ENCODE data around the gene RBM33. TPM values are rescaled to one million over a fixed set of nuclear protein-coding genes. Genes with fewer than 3 reads are reported as not detected.

The RBM33 gene
- total and polyA plus RNA-seq, 9 of the 15 experiments (the other 6 are each of a cell fraction or from before 2014, with no cell fraction given): 4.4 to 80.7 (median 27.3) TPM

DNA sequence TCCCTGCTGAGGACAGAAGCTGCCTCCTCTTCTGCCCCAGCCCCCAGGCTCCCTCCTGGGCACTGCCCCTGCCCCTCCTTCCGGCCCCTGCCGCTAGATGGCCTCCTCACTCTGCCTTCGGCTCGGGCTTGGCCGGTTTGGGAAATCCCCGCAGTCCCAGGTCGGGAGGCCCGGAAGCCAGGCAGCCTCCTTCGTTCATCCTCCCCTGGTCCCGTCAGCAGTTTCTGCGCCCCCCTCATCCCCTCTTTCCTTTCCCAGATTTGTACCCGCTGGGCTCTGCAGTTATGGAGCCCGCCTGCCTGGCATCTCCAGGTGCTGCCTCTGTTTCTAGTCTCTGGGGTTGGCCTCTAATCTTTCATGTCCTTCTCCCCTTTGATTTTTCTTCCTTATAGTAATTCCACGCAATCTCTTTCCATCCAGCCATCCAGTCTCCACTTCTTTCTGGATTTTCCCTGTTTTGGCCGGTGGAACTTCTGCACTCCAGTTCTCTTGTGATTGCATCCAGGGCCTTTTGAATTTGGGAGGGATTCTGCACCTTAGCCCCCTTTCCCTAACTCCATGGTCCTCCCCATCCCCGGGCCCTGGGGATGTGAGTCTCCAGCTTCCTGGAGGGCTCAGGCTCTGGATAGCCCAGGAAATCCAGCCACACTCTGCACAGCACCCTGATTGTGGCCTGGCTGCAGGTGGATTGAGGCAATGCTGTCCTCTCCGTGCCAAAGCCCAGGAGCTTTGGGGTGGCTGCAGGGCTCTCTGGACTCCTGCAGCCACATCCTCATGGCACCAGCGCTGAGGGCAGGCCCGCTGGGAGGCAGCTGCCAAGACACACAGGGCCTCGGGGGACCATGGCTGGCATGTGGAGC is 171.1 kb downstream of the RBM33 start:
- no peak overlapping the region for H3K4me3 ChIP-seq
- no peaks in the 10 kb centered on the region for H3K79me2 ChIP-seq (ENCODE audit: control insufficient read depth, insufficient read depth, low read length)
- peaks cover 13% of the 10 kb centered on the region for H4K20me1 ChIP-seq (replicated peaks; ENCODE audit: control insufficient read depth, insufficient read depth, low read length)
- intact Hi-C loops (cut with micrococcal nuclease) (loop anchor here (5.0 kb wide), 1 partner anchor 657 kb away; no protein-coding TSS in a partner anchor), in situ Hi-C loops (cut with MboI) (loop anchor here (10.0 kb wide), 2 partner anchors 659 to 999 kb away; no protein-coding TSS in a partner anchor)
- H3K36me3 ChIP-seq (ENCODE audit: control insufficient read depth, insufficient read depth, low read length): no peaks in the 10 kb centered on the region
- H2AFZ ChIP-seq (ENCODE audit: low read depth, low read length): no peak overlapping the region
- ChIA-PET POLR2A (no interaction called here), CTCF (ENCODE audit: low intra/inter-chr PET ratio) (interaction anchor here (0.5 to 1.6 kb wide), 4 partner anchors 658 to 1619 kb away, joined by 3 to 8 read pairs (median 5); no protein-coding TSS in a partner anchor)
- H3K4me2 ChIP-seq (ENCODE audit: insufficient read depth, low read length): no peak overlapping the region
- no peaks in the 10 kb centered on the region for H3K9me1 ChIP-seq (ENCODE audit: control insufficient read depth, insufficient read depth, low read length)
- peak; percentile 94 for ATAC-seq
- no peak for FAIRE-seq
- no peaks in the 10 kb centered on the region for H3K9me3 ChIP-seq (replicated peaks; ENCODE audit: control insufficient read depth, insufficient read depth, low read depth, low read length)
- under 1% methylated on average over 20 of the region's 20 CpGs for WGBS (ENCODE audit: insufficient coverage, low coverage, missing lambda C conversion rate)
- H3K9ac ChIP-seq (ENCODE audit: insufficient read depth in 1 of 2, low read depth in 2 of 2, low read length in 2 of 2): no peak overlapping the region
- H3K4me1 ChIP-seq (replicated peaks in 1 of 2; ENCODE audit: control insufficient read depth in 2 of 2, insufficient read depth in 2 of 2, low read length in 2 of 2): peaks cover 0 to 13% of the 10 kb centered on the region in 2 experiments; a peak in 1 of 5 replicates
- H3K27me3 ChIP-seq (ENCODE audit: control insufficient read depth in 2 of 2, insufficient read depth in 2 of 2, low read length in 2 of 2): peaks cover 47 to 87% of the 10 kb centered on the region in 2 experiments
- no peak overlapping the region for H3K27ac ChIP-seq (ENCODE audit: extremely low read depth, low read depth, low read length)
- BruUV-seq (replicated peaks): no TSS peak
- DNase-seq (ENCODE audit: extremely low read depth in 1 of 4, low spot score in 3 of 4): peak; percentile 64 to 85 (median 81)
- TF ChIP-seq ZNF668 (CRISPR knock-in tag; IDR thresholded peaks at IDR 0.05) (no peak), ZBED1 (IDR thresholded peaks at IDR 0.05) (no peak), MEF2D (tag; conservative IDR thresholded peaks at IDR 0.05; ENCODE audit: low read depth) (no peak), ZKSCAN1 (IDR thresholded peaks at IDR 0.05; ENCODE audit: low read depth, low read length) (no peak), RAD21 (CRISPR knock-in tag; conservative IDR thresholded peaks at IDR 0.05 in 1 of 2, IDR thresholded peaks at IDR 0.05 in 1 of 2) (peak; percentile 67 to 85), RBM15 (IDR thresholded peaks at IDR 0.05; ENCODE audit: insufficient read depth, low read length) (no peak), SMC3 (conservative IDR thresholded peaks at IDR 0.05; ENCODE audit: insufficient read depth, low read depth, low read length) (peak; percentile 63), ZNF133 (CRISPR knock-in tag; IDR thresholded peaks at IDR 0.05) (no peak), ARHGAP35 (IDR thresholded peaks at IDR 0.05; ENCODE audit: partially characterized antibody) (peak; percentile 25), ZNF197 (CRISPR knock-in tag; IDR thresholded peaks at IDR 0.05; ENCODE audit: low read depth) (no peak), ETV1 (tag; conservative IDR thresholded peaks at IDR 0.05; ENCODE audit: low read depth) (0 out of 2 replicates have a peak, but pooled peaks have one; percentile 15), TEAD4 (IDR thresholded peaks at IDR 0.05; ENCODE audit: low read length) (no peak), TEAD4 (CRISPR knock-in tag; IDR thresholded peaks at IDR 0.05; ENCODE audit: borderline replicate concordance) (no peak), CBFB (CRISPR knock-in tag; IDR thresholded peaks at IDR 0.05) (no peak), ZNF77 (CRISPR knock-in tag; IDR thresholded peaks at IDR 0.05) (no peak)
- TF ChIP-seq, protein P1, sequence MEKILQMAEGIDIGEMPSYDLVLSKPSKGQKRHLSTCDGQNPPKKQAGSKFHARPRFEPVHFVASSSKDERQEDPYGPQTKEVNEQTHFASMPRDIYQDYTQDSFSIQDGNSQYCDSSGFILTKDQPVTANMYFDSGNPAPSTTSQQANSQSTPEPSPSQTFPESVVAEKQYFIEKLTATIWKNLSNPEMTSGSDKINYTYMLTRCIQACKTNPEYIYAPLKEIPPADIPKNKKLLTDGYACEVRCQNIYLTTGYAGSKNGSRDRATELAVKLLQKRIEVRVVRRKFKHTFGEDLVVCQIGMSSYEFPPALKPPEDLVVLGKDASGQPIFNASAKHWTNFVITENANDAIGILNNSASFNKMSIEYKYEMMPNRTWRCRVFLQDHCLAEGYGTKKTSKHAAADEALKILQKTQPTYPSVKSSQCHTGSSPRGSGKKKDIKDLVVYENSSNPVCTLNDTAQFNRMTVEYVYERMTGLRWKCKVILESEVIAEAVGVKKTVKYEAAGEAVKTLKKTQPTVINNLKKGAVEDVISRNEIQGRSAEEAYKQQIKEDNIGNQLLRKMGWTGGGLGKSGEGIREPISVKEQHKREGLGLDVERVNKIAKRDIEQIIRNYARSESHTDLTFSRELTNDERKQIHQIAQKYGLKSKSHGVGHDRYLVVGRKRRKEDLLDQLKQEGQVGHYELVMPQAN (IDR thresholded peaks at IDR 0.05; ENCODE audit: borderline replicate concordance): no peak
- TF ChIP-seq, protein P2, sequence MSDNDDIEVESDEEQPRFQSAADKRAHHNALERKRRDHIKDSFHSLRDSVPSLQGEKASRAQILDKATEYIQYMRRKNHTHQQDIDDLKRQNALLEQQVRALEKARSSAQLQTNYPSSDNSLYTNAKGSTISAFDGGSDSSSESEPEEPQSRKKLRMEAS (CRISPR knock-in tag; IDR thresholded peaks at IDR 0.05): no peak
- TF ChIP-seq, protein P3, sequence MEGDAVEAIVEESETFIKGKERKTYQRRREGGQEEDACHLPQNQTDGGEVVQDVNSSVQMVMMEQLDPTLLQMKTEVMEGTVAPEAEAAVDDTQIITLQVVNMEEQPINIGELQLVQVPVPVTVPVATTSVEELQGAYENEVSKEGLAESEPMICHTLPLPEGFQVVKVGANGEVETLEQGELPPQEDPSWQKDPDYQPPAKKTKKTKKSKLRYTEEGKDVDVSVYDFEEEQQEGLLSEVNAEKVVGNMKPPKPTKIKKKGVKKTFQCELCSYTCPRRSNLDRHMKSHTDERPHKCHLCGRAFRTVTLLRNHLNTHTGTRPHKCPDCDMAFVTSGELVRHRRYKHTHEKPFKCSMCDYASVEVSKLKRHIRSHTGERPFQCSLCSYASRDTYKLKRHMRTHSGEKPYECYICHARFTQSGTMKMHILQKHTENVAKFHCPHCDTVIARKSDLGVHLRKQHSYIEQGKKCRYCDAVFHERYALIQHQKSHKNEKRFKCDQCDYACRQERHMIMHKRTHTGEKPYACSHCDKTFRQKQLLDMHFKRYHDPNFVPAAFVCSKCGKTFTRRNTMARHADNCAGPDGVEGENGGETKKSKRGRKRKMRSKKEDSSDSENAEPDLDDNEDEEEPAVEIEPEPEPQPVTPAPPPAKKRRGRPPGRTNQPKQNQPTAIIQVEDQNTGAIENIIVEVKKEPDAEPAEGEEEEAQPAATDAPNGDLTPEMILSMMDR (IDR thresholded peaks at IDR 0.05 in 2 of 3, conservative IDR thresholded peaks at IDR 0.05 in 1 of 3; ENCODE audit: insufficient read depth in 2 of 3, low read depth in 1 of 3, low read length in 3 of 3): peak; percentile 72 to 89 (median 81)

Measured in K562 (cell line).